Lower leg skin (tissue), 4 donors: ENCODE measurements around the gene FRY. TPM values are rescaled to one million over a fixed set of nuclear protein-coding genes. Genes with fewer than 3 reads are reported as not detected.

Experiments
- DNase-seq, 2 donors: peaks; one replicate each; pipeline ENCODE4 v3.0.0-alpha.2; 2019; ENCODE audit warnings: low spot score in 2 of 2
- H3K4me3 ChIP-seq: fragments of 200-600 bp; sonication (generic); 2 replicates; pipeline ENCODE4 v1.5.1; 2017; ENCODE audit warnings: mild to moderate bottlenecking, low read depth; ENCODE audit not compliant: poor library complexity, severe bottlenecking
- POLR2A ChIP-seq, 2 donors: fragments of 450-650 bp; IDR thresholded peaks; one replicate each; pipeline ENCODE4 v1.6.1; 2016 to 2017; ENCODE audit warnings: antibody characterized with exemption in 2 of 2, mild to moderate bottlenecking in 1 of 2, moderate library complexity in 1 of 2
- WGBS, 2 donors: methylation state at CpG; one replicate each; pipeline ENCODE4 v1.1.5; 2018; 5-methylcytosine and 5-hydroxymethylcytosine counted together
- intact Hi-C: fragments of 100-400 bp; cut with DNase I; formaldehyde crosslinking; loops from one replicate; pipeline ENCODE4 v1.15.0; 2023; ENCODE audit warnings: low total_unique reads
- total RNA-seq, 4 donors: library from RNA; depleted of rRNA; stranded (reverse); fragments of >200 nt; gene quantifications; one replicate each; pipeline ENCODE4 v1.1.0, GENCODE V29; 2016
- TF ChIP-seq, protein P1 (sequence below), 3 donors: fragments of 450-650 bp; IDR thresholded peaks; one replicate each; pipeline ENCODE4 v1.5.1; 2016; ENCODE audit warnings: antibody characterized with exemption in 3 of 3, mild to moderate bottlenecking in 3 of 3, moderate library complexity in 2 of 3

Gene FRY
- total RNA-seq, 4 donors from 2014 or later = 24.9 to 39.6 (median 35.9) TPM

DNA sequence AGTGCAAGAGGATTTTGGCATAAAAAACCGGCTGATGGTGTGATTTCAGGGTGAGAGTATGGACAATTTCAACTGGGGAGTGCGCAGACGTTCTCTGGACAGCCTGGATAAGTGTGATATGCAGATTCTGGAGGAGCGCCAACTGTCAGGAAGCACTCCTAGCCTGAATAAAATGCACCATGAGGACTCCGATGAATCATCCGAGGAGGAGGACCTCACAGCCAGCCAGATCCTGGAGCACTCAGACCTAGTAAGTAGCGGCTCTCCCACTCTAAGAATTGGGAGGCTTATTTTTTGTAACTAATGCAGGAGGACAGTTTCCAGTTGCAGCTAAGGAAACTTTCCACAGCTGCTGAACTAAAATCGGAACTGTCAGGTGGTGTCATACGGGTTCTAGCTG, 230.0 kb downstream of the FRY start:
- TF ChIP-seq POLR2A (IDR thresholded peaks at IDR 0.05) = no peak
- DNase-seq = peak; percentile 52 to 87
- WGBS, 2 donors = 38 to 39% methylated on average over 9 of the region's 9 CpGs
- H3K4me3 ChIP-seq = no peak overlapping the region
- intact Hi-C loops = no loop called here

DNA sequence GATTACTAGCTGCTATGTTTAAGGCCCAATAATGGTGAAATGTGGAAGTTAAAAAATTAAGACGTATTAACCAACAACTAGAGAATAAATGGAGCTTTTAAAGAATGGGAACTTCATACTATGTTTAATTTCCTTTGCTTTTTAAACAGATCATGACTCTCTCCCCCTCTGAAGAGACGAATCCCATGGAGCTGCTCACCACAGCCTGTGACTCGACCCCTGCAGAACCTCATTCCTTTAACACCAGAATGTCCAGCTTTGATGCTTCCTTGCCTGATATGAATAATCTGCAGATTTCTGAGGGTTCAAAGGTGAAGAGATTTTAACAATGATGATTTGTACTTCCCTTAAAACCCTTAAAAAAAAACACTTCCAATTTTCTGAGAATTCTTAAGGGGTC, 230.6 kb downstream of the FRY start:
- 80 to 85% methylated on average over 3 of the region's 3 CpGs for WGBS, 2 donors
- no peak overlapping the region for H3K4me3 ChIP-seq
- TF ChIP-seq, protein P1, sequence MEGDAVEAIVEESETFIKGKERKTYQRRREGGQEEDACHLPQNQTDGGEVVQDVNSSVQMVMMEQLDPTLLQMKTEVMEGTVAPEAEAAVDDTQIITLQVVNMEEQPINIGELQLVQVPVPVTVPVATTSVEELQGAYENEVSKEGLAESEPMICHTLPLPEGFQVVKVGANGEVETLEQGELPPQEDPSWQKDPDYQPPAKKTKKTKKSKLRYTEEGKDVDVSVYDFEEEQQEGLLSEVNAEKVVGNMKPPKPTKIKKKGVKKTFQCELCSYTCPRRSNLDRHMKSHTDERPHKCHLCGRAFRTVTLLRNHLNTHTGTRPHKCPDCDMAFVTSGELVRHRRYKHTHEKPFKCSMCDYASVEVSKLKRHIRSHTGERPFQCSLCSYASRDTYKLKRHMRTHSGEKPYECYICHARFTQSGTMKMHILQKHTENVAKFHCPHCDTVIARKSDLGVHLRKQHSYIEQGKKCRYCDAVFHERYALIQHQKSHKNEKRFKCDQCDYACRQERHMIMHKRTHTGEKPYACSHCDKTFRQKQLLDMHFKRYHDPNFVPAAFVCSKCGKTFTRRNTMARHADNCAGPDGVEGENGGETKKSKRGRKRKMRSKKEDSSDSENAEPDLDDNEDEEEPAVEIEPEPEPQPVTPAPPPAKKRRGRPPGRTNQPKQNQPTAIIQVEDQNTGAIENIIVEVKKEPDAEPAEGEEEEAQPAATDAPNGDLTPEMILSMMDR (IDR thresholded peaks at IDR 0.05) = no peak
- TF ChIP-seq POLR2A (IDR thresholded peaks at IDR 0.05) = no peak

DNA sequence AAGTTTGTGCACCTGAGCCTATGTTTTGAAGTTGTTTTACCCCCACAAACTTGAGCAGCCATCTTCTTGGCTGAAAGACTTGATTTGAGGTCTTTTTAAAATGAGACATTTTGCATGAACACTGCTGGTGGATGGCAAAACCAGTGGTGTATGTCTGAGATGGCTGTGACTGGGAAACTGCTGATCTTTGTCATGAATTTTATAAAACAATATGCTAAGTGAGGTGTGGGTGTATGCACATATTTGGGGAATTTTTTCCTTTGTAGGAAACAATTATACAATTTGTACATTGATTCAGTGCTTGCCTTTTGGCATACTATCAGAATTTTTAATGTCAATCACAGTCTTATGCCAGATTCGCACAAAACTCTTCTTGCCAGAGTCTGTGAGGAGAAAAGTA, 231.0 kb downstream of the FRY start:
- TF ChIP-seq, protein P1 (IDR thresholded peaks at IDR 0.05) = no peak
- TF ChIP-seq POLR2A (IDR thresholded peaks at IDR 0.05) = no peak
- intact Hi-C loops = no loop called here
- DNase-seq = no peak
- WGBS, 2 donors = 75 to 77% methylated on average over 1 of the region's 1 CpG
- H3K4me3 ChIP-seq = no peak overlapping the region

More for the DNA sequence above, 230.6 kb downstream of the FRY start:
- intact Hi-C loops = no loop called here
- no peak for DNase-seq

DNA sequence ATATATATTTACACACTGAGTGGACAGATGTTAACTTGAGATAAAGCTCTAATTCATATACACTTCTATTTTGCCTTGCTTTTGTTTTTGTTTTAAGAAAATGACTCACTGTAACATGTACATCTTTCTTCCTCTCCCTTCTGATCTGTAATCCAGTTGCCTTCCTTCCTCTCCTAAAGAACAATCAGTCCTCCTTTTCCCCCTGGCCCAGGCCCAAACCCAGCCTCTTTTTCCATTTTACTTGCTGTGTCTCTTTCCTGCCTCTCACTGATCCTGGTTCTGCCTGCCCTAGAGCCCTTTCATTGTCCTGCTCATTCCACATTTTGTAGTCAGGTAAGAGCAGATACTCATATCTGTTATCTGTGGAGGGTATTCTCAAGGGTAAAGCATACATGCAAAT, 232.8 kb downstream of the FRY start:
- no peak for TF ChIP-seq POLR2A (IDR thresholded peaks at IDR 0.05)
- TF ChIP-seq, protein P1 (IDR thresholded peaks at IDR 0.05) = no peak
- intact Hi-C loops = no loop called here
- no peak overlapping the region for H3K4me3 ChIP-seq
- peak; percentile 44 to 90 for DNase-seq

DNA sequence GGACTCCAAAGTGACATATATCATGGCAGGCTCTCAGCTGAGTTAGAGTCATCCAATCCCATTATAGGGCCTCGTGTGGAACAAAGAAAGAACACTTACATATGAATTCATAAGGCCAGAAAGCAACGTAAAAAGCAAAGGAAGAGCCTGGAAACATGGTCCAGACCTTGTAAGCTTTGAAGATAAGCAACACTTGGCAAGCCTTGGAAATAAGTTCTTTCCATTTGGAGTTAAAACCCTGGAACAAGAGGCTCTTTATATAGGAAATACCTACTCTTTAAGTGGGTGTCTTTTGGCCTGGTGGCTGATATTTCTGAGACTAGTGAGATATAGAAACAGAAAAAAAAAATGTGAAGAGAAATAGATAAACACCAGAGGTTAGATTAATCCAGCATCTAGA, 234.2 kb downstream of the FRY start:
- no peak overlapping the region for H3K4me3 ChIP-seq
- TF ChIP-seq, protein P1 (IDR thresholded peaks at IDR 0.05) = no peak
- TF ChIP-seq POLR2A (IDR thresholded peaks at IDR 0.05) = no peak
- DNase-seq = no peak
- WGBS, 2 donors = 64 to 70% methylated on average over 2 of the region's 2 CpGs
- intact Hi-C loops = no loop called here

DNA sequence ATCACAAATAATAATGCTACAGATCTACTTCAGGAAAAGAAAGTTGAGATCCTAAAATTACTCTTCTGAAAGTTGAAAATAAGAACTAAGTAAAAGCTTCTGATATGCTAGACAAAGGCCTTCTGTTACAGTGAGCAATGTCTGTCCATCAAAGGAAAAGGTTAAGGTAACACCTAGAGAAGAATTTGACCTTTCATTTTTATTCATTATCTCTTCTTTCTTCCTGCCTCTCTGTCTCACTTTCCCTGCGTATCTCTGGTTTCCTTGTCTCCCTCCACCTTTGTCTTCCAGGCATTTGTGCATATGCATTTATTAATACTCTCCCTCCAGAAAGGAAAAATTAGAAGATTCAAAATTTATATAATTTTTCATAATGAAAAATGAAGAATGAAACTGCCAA, 234.6 kb downstream of the FRY start:
- WGBS, 2 donors = 95 to 97% methylated on average over 1 of the region's 1 CpG
- intact Hi-C loops = no loop called here

More for the DNA sequence above, 234.6 kb downstream of the FRY start:
- no peak overlapping the region for H3K4me3 ChIP-seq
- TF ChIP-seq, protein P1 (IDR thresholded peaks at IDR 0.05) = no peak
- no peak for TF ChIP-seq POLR2A (IDR thresholded peaks at IDR 0.05)
- no peak for DNase-seq
